HepG2 (cell line): ENCODE data around the gene MKRN2OS. TPM values are rescaled to one million over a fixed set of nuclear protein-coding genes. Genes with fewer than 3 reads are reported as not detected.

Source experiments
- ATRX ChIP-seq: sonication (generic); formaldehyde crosslinking; IDR thresholded peaks from 2 replicates; pipeline ENCODE4 v1.4.0; 2020; ENCODE audit warnings: missing genetic modification reagents, borderline replicate concordance
- BRCA1 ChIP-seq: sonication (generic); formaldehyde crosslinking; IDR thresholded peaks from 2 replicates; pipeline ENCODE4 v1.4.0; 2020; ENCODE audit warnings: missing genetic modification reagents
- EEA1 ChIP-seq: sonication (generic); formaldehyde crosslinking; IDR thresholded peaks from 2 replicates; pipeline ENCODE4 v1.5.1; 2020; ENCODE audit warnings: mild to moderate bottlenecking, missing genetic modification reagents, borderline replicate concordance
- FOXM1 ChIP-seq: sonication (generic); formaldehyde crosslinking; IDR thresholded peaks from 2 replicates; pipeline ENCODE4 v1.5.0; 2020; ENCODE audit warnings: missing genetic modification reagents
- FUBP1 ChIP-seq: sonication (generic); formaldehyde crosslinking; IDR thresholded peaks from 2 replicates; pipeline ENCODE4 v1.5.1; 2020; ENCODE audit warnings: missing genetic modification reagents, mild to moderate bottlenecking, borderline replicate concordance
- MIXL1 ChIP-seq: IDR thresholded peaks from 2 replicates; pipeline ENCODE4 v1.6.1; 2016
- MLXIP ChIP-seq: sonication (generic); formaldehyde crosslinking; IDR thresholded peaks from 2 replicates; pipeline ENCODE4 v1.9.0; 2021; ENCODE audit warnings: missing genetic modification reagents, borderline replicate concordance
- PRDM10 ChIP-seq: sonication (generic); formaldehyde crosslinking; IDR thresholded peaks from 2 replicates; pipeline ENCODE4 v1.4.0; 2020; ENCODE audit warnings: low read depth, missing genetic modification reagents
- ZNF264 ChIP-seq: sonication (generic); formaldehyde crosslinking; IDR thresholded peaks from 2 replicates; pipeline ENCODE4 v1.4.0; 2020; ENCODE audit warnings: missing genetic modification reagents
- ZNF503 ChIP-seq: sonication (generic); formaldehyde crosslinking; IDR thresholded peaks from 2 replicates; pipeline ENCODE4 v1.4.0; 2020; ENCODE audit warnings: missing genetic modification reagents
- ZNF850 ChIP-seq: sonication (generic); formaldehyde crosslinking; conservative IDR thresholded peaks from 2 replicates; pipeline ENCODE4 v1.9.0; 2021; ENCODE audit warnings: mild to moderate bottlenecking, missing genetic modification reagents
- polyA plus RNA-seq, 8 experiments: library from polyadenylated mRNA; depleted of rRNA in 3 of 8; stranded (reverse) in 7 of 8; unstranded in 1 of 8; fragments of >200 nt; fragmentation: Illumina TruSeq in 4 of 8; extraction: Trizol in 4 of 8; gene quantifications; 2 replicates each; pipeline versions ENCODE4 v1.2.1 to v1.2.3, GENCODE V29; 2011 to 2016; ENCODE audit warnings: low read depth in 4 of 8, missing spikeins in 1 of 8, mixed read lengths in 1 of 8; ENCODE audit not compliant: insufficient read depth in 1 of 8
- total RNA-seq, 5 experiments: library from RNA; depleted of rRNA; stranded (reverse); fragments of >200 nt; fragmentation: Illumina TruSeq; extraction: Trizol; gene quantifications; 2 replicates each; pipeline ENCODE4 v1.2.3, GENCODE V29; 2016; ENCODE audit warnings: low read depth in 1 of 5
- TF ChIP-seq, protein P1 (sequence below): IDR thresholded peaks from 2 replicates; pipeline ENCODE4 v1.6.1; 2016; ENCODE audit warnings: mild to moderate bottlenecking
- TF ChIP-seq, protein P2 (sequence below): IDR thresholded peaks from 2 replicates; pipeline ENCODE4 v1.6.1; 2018; ENCODE audit warnings: missing genetic modification reagents, mild to moderate bottlenecking, missing compliant biosample characterization

The MKRN2OS gene
- total and polyA plus RNA-seq, 2 of the 13 experiments (the other 11 are each of a cell fraction or from before 2014, with no cell fraction given), result not detected

DNA sequence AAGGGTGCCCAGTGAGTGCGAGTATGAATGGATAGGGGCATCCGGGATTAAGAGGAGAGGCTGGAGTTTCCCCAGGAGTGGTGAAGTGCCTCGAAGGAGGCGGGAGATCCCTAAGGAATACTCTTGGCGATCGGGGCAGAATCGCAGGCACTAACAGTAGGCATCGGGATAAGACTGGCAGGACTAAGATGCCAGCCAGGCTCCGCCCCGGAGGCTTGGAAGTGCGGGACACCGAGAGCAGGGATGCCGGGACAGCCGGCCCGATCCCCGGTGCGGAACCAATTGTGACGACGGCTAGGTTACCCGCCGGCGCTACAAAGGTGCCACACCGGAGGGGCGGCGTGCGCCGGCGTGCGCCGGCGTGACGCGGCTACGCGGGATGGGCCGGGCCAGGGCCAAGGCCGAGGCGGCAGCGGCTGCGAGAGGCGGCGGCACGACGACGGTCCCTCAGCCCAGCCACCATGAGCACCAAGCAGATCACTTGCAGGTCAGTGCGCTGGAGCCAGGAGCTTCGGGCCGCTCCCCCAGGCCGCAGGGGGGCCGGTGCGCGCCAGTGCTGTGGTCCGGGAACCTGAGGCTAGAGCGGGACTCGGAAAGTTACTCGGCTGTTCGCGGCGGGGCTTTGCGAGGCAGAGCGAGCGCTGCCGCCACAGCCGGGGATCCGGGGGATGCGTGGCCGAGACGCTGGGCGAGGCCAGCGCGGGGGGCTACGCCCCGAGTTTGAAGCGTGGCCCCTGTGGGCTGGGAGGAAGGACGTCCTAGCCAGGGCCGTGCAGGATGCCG is 11.6 kb upstream of the MKRN2OS start, which contains the start of gene MKRN2 (continued):
- TF ChIP-seq ZNF850 (CRISPR knock-in tag) (no peak), EEA1 (CRISPR knock-in tag) (no peak; the same call in 1 of the 2 replicates), MLXIP (0 out of 2 replicates have a peak, but pooled peaks have one; percentile 20), FUBP1 (no peak), ATRX (no peak), FOXM1 (CRISPR knock-in tag) (no peak; the same call in none of the 2 replicates), ZNF503 (CRISPR knock-in tag) (peak; percentile 49; the same call in 1 of the 2 replicates), ZNF264 (CRISPR knock-in tag) (no peak), BRCA1 (no peak), MIXL1 (CRISPR knock-in tag) (peak; percentile 47; the same call in 1 of the 2 replicates), PRDM10 (CRISPR knock-in tag) (no peak)
- TF ChIP-seq, protein P1, sequence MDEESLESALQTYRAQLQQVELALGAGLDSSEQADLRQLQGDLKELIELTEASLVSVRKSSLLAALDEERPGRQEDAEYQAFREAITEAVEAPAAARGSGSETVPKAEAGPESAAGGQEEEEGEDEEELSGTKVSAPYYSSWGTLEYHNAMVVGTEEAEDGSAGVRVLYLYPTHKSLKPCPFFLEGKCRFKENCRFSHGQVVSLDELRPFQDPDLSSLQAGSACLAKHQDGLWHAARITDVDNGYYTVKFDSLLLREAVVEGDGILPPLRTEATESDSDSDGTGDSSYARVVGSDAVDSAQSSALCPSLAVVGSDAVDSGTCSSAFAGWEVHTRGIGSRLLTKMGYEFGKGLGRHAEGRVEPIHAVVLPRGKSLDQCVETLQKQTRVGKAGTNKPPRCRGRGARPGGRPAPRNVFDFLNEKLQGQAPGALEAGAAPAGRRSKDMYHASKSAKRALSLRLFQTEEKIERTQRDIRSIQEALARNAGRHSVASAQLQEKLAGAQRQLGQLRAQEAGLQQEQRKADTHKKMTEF, result peak; percentile 90
- TF ChIP-seq, protein P2, sequence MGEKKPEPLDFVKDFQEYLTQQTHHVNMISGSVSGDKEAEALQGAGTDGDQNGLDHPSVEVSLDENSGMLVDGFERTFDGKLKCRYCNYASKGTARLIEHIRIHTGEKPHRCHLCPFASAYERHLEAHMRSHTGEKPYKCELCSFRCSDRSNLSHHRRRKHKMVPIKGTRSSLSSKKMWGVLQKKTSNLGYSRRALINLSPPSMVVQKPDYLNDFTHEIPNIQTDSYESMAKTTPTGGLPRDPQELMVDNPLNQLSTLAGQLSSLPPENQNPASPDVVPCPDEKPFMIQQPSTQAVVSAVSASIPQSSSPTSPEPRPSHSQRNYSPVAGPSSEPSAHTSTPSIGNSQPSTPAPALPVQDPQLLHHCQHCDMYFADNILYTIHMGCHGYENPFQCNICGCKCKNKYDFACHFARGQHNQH (CRISPR knock-in tag), result peak; percentile 56; the same call in 1 of the 2 replicates
